ENCODE measurements around the gene ACTR1A.

- TF ChIP-seq, protein P1, sequence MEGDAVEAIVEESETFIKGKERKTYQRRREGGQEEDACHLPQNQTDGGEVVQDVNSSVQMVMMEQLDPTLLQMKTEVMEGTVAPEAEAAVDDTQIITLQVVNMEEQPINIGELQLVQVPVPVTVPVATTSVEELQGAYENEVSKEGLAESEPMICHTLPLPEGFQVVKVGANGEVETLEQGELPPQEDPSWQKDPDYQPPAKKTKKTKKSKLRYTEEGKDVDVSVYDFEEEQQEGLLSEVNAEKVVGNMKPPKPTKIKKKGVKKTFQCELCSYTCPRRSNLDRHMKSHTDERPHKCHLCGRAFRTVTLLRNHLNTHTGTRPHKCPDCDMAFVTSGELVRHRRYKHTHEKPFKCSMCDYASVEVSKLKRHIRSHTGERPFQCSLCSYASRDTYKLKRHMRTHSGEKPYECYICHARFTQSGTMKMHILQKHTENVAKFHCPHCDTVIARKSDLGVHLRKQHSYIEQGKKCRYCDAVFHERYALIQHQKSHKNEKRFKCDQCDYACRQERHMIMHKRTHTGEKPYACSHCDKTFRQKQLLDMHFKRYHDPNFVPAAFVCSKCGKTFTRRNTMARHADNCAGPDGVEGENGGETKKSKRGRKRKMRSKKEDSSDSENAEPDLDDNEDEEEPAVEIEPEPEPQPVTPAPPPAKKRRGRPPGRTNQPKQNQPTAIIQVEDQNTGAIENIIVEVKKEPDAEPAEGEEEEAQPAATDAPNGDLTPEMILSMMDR (IDR thresholded peaks at IDR 0.05) = no peak
- no peak for TF ChIP-seq POLR2A (IDR thresholded peaks at IDR 0.05)
Observed at GRCh38 chr10:102476466-102477141, 25.9 kb downstream of the ACTR1A start.

All from adrenal gland (tissue), 5 donors.